Retinal pigment epithelial cell (primary cell): Measurements from ENCODE around the gene PCTP.

Experiments
- DNase-seq: peaks from one replicate; pipeline ENCODE4 v3.0.0-alpha.2; 2010; ENCODE audit warnings: low read depth
- H3K4me3 ChIP-seq: 2 replicates; pipeline ENCODE4 v1.5.1; 2011; ENCODE audit warnings: mild to moderate bottlenecking, low read length, control low read depth, moderate library complexity
- TF ChIP-seq, protein P1 (sequence below): conservative IDR thresholded peaks from 2 replicates; pipeline ENCODE4 v1.5.1; 2011; ENCODE audit warnings: low read depth, low read length, control low read depth, inconsistent platforms

The PCTP gene

DNA sequence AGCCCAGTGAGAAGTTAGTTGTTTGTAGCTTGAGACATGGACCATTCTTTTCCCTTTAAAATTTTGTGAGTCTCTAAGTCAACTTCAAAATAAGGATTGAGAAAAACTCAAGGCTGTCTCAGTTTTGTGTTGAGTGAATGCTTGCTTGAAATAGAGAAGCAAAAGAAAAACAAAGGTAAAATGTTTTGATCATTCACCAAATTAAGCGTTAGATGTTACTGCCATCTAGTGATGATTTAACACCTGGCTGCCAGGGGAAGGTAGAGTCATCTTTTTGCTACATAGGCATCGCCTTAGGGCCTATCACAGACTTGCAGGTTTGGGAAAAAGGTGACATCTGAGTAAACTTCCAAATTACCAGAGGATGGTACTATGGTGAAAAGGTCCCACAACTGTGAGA lies 74.4 kb downstream of the PCTP start:
- DNase-seq = no peak
- TF ChIP-seq, protein P1, sequence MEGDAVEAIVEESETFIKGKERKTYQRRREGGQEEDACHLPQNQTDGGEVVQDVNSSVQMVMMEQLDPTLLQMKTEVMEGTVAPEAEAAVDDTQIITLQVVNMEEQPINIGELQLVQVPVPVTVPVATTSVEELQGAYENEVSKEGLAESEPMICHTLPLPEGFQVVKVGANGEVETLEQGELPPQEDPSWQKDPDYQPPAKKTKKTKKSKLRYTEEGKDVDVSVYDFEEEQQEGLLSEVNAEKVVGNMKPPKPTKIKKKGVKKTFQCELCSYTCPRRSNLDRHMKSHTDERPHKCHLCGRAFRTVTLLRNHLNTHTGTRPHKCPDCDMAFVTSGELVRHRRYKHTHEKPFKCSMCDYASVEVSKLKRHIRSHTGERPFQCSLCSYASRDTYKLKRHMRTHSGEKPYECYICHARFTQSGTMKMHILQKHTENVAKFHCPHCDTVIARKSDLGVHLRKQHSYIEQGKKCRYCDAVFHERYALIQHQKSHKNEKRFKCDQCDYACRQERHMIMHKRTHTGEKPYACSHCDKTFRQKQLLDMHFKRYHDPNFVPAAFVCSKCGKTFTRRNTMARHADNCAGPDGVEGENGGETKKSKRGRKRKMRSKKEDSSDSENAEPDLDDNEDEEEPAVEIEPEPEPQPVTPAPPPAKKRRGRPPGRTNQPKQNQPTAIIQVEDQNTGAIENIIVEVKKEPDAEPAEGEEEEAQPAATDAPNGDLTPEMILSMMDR = no peak
- no peak overlapping the region for H3K4me3 ChIP-seq
